ENCODE results near the gene EXOC4.

The EXOC4 gene

GRCh38 chr7:133730360-133730759 is 477.5 kb downstream of the EXOC4 start:
- H3K27me3 ChIP-seq: no peaks in the 10 kb centered on the region
- H4K20me1 ChIP-seq: peaks cover 0 to 3% (median 0%) of the 10 kb centered on the region in 11 experiments; a peak in 2 of 22 replicates
- no peak for TF ChIP-seq Cebpa-rat (IDR thresholded peaks at IDR 0.05)
- peaks cover 0 to 25% (median 0%) of the 10 kb centered on the region in 11 experiments; a peak in 2 of 22 replicates for H3K36me3 ChIP-seq
- no peaks in the 10 kb centered on the region for H3K9me3 ChIP-seq (replicated peaks in 1 of 11)
- no peak overlapping the region for H3K9ac ChIP-seq
- H3K4me2 ChIP-seq: no peak overlapping the region
- no peak overlapping the region for H3K4me3 ChIP-seq
- no peak overlapping the region for H3K27ac ChIP-seq
- peaks cover 0 to 8% (median 0%) of the 10 kb centered on the region in 10 experiments; a peak in 1 of 20 replicates for H3K4me1 ChIP-seq

GRCh38 chr7:133733401-133733800 is 480.5 kb downstream of the EXOC4 start:
- Histone ChIP-seq H3K4me3 (no peak overlapping the region), H3K4me2 (no peak overlapping the region), H3K9ac (no peak overlapping the region), H3K9me3 (replicated peaks in 1 of 11) (no peaks in the 10 kb centered on the region), H3K27ac (no peak overlapping the region), H4K20me1 (0 out of 22 replicates have a peak, but pooled peaks cover 0 to 3% (median 0%) of the 10 kb centered on the region in 11 experiments), H3K27me3 (no peaks in the 10 kb centered on the region), H3K36me3 (peaks cover 0 to 13% (median 0%) of the 10 kb centered on the region in 11 experiments; a peak in 1 of 22 replicates), H3K4me1 (peaks cover 0 to 8% (median 0%) of the 10 kb centered on the region in 10 experiments; a peak in 1 of 20 replicates)
- no peak for TF ChIP-seq Cebpa-rat (IDR thresholded peaks at IDR 0.05)

- no peak overlapping the region for H3K27ac ChIP-seq
- H3K4me1 ChIP-seq: no peaks in the 10 kb centered on the region
- peaks cover 0 to 11% (median 0%) of the 10 kb centered on the region in 11 experiments; a peak in 1 of 22 replicates for H3K36me3 ChIP-seq
Observed at GRCh38 chr7:133735222-133735621, 482.3 kb downstream of the EXOC4 start.

GRCh38 chr7:133739817-133740216 is 486.9 kb downstream of the EXOC4 start:
- no peak for TF ChIP-seq Cebpa-rat (IDR thresholded peaks at IDR 0.05)
- H3K27ac ChIP-seq: no peak overlapping the region
- no peaks in the 10 kb centered on the region for H3K4me1 ChIP-seq
- no peaks in the 10 kb centered on the region for H3K27me3 ChIP-seq
- no peak overlapping the region for H3K4me3 ChIP-seq
- H3K9ac ChIP-seq: no peak overlapping the region
- no peaks in the 10 kb centered on the region for H3K36me3 ChIP-seq
- no peaks in the 10 kb centered on the region for H3K9me3 ChIP-seq (replicated peaks in 1 of 11)
- no peak overlapping the region for H3K4me2 ChIP-seq
- peaks cover 0 to 7% (median 0%) of the 10 kb centered on the region in 11 experiments; a peak in 2 of 22 replicates for H4K20me1 ChIP-seq

More at GRCh38 chr7:133735222-133735621, 482.3 kb downstream of the EXOC4 start:
- Histone ChIP-seq H3K9me3 (replicated peaks in 1 of 11) (no peaks in the 10 kb centered on the region), H4K20me1 (no peaks in the 10 kb centered on the region), H3K4me2 (no peak overlapping the region), H3K27me3 (no peaks in the 10 kb centered on the region), H3K4me3 (no peak overlapping the region), H3K9ac (no peak overlapping the region)
- TF ChIP-seq Cebpa-rat (IDR thresholded peaks at IDR 0.05): no peak

GRCh38 chr7:133741078-133741477 is 488.2 kb downstream of the EXOC4 start:
- Histone ChIP-seq H4K20me1 (peaks cover 0 to 7% (median 0%) of the 10 kb centered on the region in 11 experiments; a peak in 2 of 22 replicates), H3K4me1 (no peaks in the 10 kb centered on the region), H3K27me3 (no peaks in the 10 kb centered on the region), H3K36me3 (no peaks in the 10 kb centered on the region), H3K4me2 (no peak overlapping the region), H3K27ac (no peak overlapping the region), H3K9me3 (replicated peaks in 1 of 11) (no peaks in the 10 kb centered on the region), H3K4me3 (no peak overlapping the region), H3K9ac (no peak overlapping the region)
- no peak for TF ChIP-seq Cebpa-rat (IDR thresholded peaks at IDR 0.05)

- TF ChIP-seq Cebpa-rat (IDR thresholded peaks at IDR 0.05): no peak
- H3K27ac ChIP-seq: no peak overlapping the region
- no peaks in the 10 kb centered on the region for H3K27me3 ChIP-seq
- H3K36me3 ChIP-seq: no peaks in the 10 kb centered on the region
- no peaks in the 10 kb centered on the region for H3K9me3 ChIP-seq (replicated peaks in 1 of 11)
- H3K4me1 ChIP-seq: no peaks in the 10 kb centered on the region
- peaks cover 0 to 7% (median 0%) of the 10 kb centered on the region in 11 experiments; a peak in 2 of 22 replicates for H4K20me1 ChIP-seq
- H3K4me2 ChIP-seq: no peak overlapping the region
- H3K9ac ChIP-seq: no peak overlapping the region
- H3K4me3 ChIP-seq: no peak overlapping the region
Observed at GRCh38 chr7:133741703-133742102, 488.8 kb downstream of the EXOC4 start.

GRCh38 chr7:133742709-133743538 is 490.0 kb downstream of the EXOC4 start:
- Histone ChIP-seq H3K9me3 (replicated peaks in 1 of 11) (no peaks in the 10 kb centered on the region), H3K27me3 (no peaks in the 10 kb centered on the region), H3K4me1 (no peaks in the 10 kb centered on the region), H3K27ac (no peak overlapping the region), H3K9ac (no peak overlapping the region), H3K36me3 (no peaks in the 10 kb centered on the region), H3K4me3 (no peak overlapping the region), H4K20me1 (peaks cover 0 to 7% (median 0%) of the 10 kb centered on the region in 11 experiments; a peak in 2 of 22 replicates), H3K4me2 (no peak overlapping the region)
- no peak for TF ChIP-seq Cebpa-rat (IDR thresholded peaks at IDR 0.05)

- TF ChIP-seq Cebpa-rat (IDR thresholded peaks at IDR 0.05): no peak
- Histone ChIP-seq H3K4me1 (no peaks in the 10 kb centered on the region), H3K4me3 (no peak overlapping the region), H3K27me3 (no peaks in the 10 kb centered on the region), H3K27ac (no peak overlapping the region), H3K4me2 (no peak overlapping the region), H3K9ac (no peak overlapping the region), H4K20me1 (peaks cover 0 to 7% (median 0%) of the 10 kb centered on the region in 11 experiments; a peak in 2 of 22 replicates), H3K36me3 (no peaks in the 10 kb centered on the region), H3K9me3 (replicated peaks in 1 of 11) (no peaks in the 10 kb centered on the region)
Observed at GRCh38 chr7:133744451-133744850, 491.6 kb downstream of the EXOC4 start.

- Histone ChIP-seq H3K27ac (no peak overlapping the region), H4K20me1 (peaks cover 0 to 7% (median 0%) of the 10 kb centered on the region in 11 experiments; a peak in 2 of 22 replicates), H3K4me2 (no peak overlapping the region), H3K27me3 (no peaks in the 10 kb centered on the region), H3K9ac (no peak overlapping the region), H3K9me3 (replicated peaks in 1 of 11) (no peaks in the 10 kb centered on the region), H3K36me3 (0 out of 22 replicates have a peak, but pooled peaks cover 0 to 6% (median 0%) of the 10 kb centered on the region in 11 experiments), H3K4me3 (no peak overlapping the region), H3K4me1 (no peaks in the 10 kb centered on the region)
- TF ChIP-seq Cebpa-rat (IDR thresholded peaks at IDR 0.05): no peak
Observed at GRCh38 chr7:133746305-133746704, 493.4 kb downstream of the EXOC4 start.
